ENCODE data around the gene EREG. TPM values are rescaled to one million over a fixed set of nuclear protein-coding genes. Genes with fewer than 3 reads are reported as not detected.

The EREG gene
- total and polyA plus RNA-seq, 9 of the 15 experiments (the other 6 are each of a cell fraction or from before 2014, with no cell fraction given): 0.97 to 7.3 (median 2.5) TPM

GRCh38 chr4:74331252-74331651, 33.7 kb upstream of the EREG start (continued):
- TF ChIP-seq ZNF280A (IDR thresholded peaks at IDR 0.05; ENCODE audit: low read depth, partially characterized antibody) (no peak), GTF2E2 (tag; IDR thresholded peaks at IDR 0.05) (no peak), CCNT2 (IDR thresholded peaks at IDR 0.05; ENCODE audit: borderline replicate concordance, extremely low read depth, insufficient read length, low read depth, low read length) (no peak), IFI16 (CRISPR knock-in tag; IDR thresholded peaks at IDR 0.05) (no peak), ZNF561 (CRISPR knock-in tag; conservative IDR thresholded peaks at IDR 0.05) (no peak), SMAD2 (IDR thresholded peaks at IDR 0.05; ENCODE audit: low read depth, low read length) (no peak), DPF2 (IDR thresholded peaks at IDR 0.05) (no peak), TAF9B (IDR thresholded peaks at IDR 0.05; ENCODE audit: partially characterized antibody) (no peak), GATAD2A (IDR thresholded peaks at IDR 0.05) (no peak), RBBP5 (IDR thresholded peaks at IDR 0.05; ENCODE audit: borderline replicate concordance, insufficient read depth, low read length, poor library complexity, severe bottlenecking) (no peak), HNRNPK (IDR thresholded peaks at IDR 0.05; ENCODE audit: low read depth, low read length, poor library complexity, severe bottlenecking) (no peak), ZNF3 (CRISPR knock-in tag; IDR thresholded peaks at IDR 0.05) (no peak), PRMT5 (CRISPR knock-in tag; IDR thresholded peaks at IDR 0.05) (no peak), DNMT1 (IDR thresholded peaks at IDR 0.05) (no peak), NFIC (IDR thresholded peaks at IDR 0.05) (no peak), NR4A1 (CRISPR knock-in tag; IDR thresholded peaks at IDR 0.05) (no peak), NR4A1 (tag; IDR thresholded peaks at IDR 0.05) (no peak), TFAP4 (CRISPR knock-in tag; IDR thresholded peaks at IDR 0.05; ENCODE audit: borderline replicate concordance) (no peak), ZBTB49 (CRISPR knock-in tag; IDR thresholded peaks at IDR 0.05; ENCODE audit: borderline replicate concordance) (no peak), THAP7 (CRISPR knock-in tag; IDR thresholded peaks at IDR 0.05) (no peak), ZNF449 (CRISPR knock-in tag; IDR thresholded peaks at IDR 0.05) (no peak), ETV1 (tag; conservative IDR thresholded peaks at IDR 0.05; ENCODE audit: low read depth) (no peak), POLR2AphosphoS2 (IDR thresholded peaks at IDR 0.05; ENCODE audit: low read length) (no peak)

Measured in K562 (cell line).